CD14-positive monocyte (primary cell): ENCODE results near the gene KRTAP5-7. TPM values are rescaled to one million over a fixed set of nuclear protein-coding genes. Genes with fewer than 3 reads are reported as not detected.

Source experiments
- DNase-seq, 3 donors: peaks; one replicate each; pipeline ENCODE4 v3.0.0-alpha.2; 2011 to 2022
- H2AFZ ChIP-seq: 2 replicates; pipeline ENCODE4 v1.6.0; 2012; ENCODE audit warnings: mild to moderate bottlenecking, low read depth, low read length, inconsistent platforms; ENCODE audit not compliant: insufficient read depth, poor library complexity, severe bottlenecking
- H3K27ac ChIP-seq, 2 donors: 1 replicate in 1 of 2; 2 replicates in 1 of 2; pipeline ENCODE4 v1.5.1; 2012 to 2013; ENCODE audit warnings: low read length in 2 of 2, control low read depth in 1 of 2, inconsistent platforms in 1 of 2, low read depth in 1 of 2, mild to moderate bottlenecking in 1 of 2
- H3K27me3 ChIP-seq, 2 donors: one replicate each; pipeline versions ENCODE4 v1.6.0 to v1.6.1; 2011 to 2013; ENCODE audit warnings: low read length in 2 of 2; ENCODE audit not compliant: control insufficient read depth in 2 of 2, insufficient read depth in 2 of 2
- H3K36me3 ChIP-seq, 2 donors: replicated peaks in 1 of 2; 1 replicate in 1 of 2; 2 replicates in 1 of 2; pipeline versions ENCODE4 v1.5.1 to v1.6.1; 2012 to 2013; ENCODE audit warnings: low read length in 2 of 2, control low read depth in 1 of 2, inconsistent platforms in 1 of 2, mild to moderate bottlenecking in 1 of 2; ENCODE audit not compliant: insufficient read depth in 2 of 2, control insufficient read depth in 1 of 2
- H3K4me1 ChIP-seq, 2 donors: 1 replicate in 1 of 2; 2 replicates in 1 of 2; pipeline versions ENCODE4 v1.5.1 to v1.6.1; 2012 to 2013; ENCODE audit warnings: low read length in 2 of 2, control low read depth in 1 of 2, inconsistent platforms in 1 of 2, mild to moderate bottlenecking in 1 of 2, moderate library complexity in 1 of 2; ENCODE audit not compliant: insufficient read depth in 2 of 2, control insufficient read depth in 1 of 2
- H3K4me2 ChIP-seq: replicated peaks from 2 replicates; pipeline ENCODE3; 2012; ENCODE audit warnings: low read length, moderate library complexity, mild to moderate bottlenecking; ENCODE audit not compliant: poor library complexity, severe bottlenecking; ENCODE audit errors: extremely low read depth
- H3K4me3 ChIP-seq, 3 experiments: fragments of 200-600 bp in 1 of 3; sonication (generic) in 1 of 3; replicated peaks in 1 of 3; 1 replicate in 2 of 3; 2 replicates in 1 of 3; pipeline ENCODE4 v1.5.1; 2011 to 2013; ENCODE audit warnings: low read length in 3 of 3, mild to moderate bottlenecking in 3 of 3, control low read depth in 2 of 3, low read depth in 2 of 3, inconsistent platforms in 1 of 3, moderate library complexity in 1 of 3
- H3K79me2 ChIP-seq: 2 replicates; pipeline ENCODE4 v1.6.0; 2012; ENCODE audit warnings: mild to moderate bottlenecking, control low read depth, inconsistent platforms, low read length, moderate library complexity; ENCODE audit not compliant: insufficient read depth
- H3K9ac ChIP-seq: 2 replicates; pipeline ENCODE4 v1.6.0; 2017; ENCODE audit warnings: low read length, mild to moderate bottlenecking; ENCODE audit not compliant: insufficient read depth, poor library complexity, severe bottlenecking
- H3K9me3 ChIP-seq, 2 donors: replicated peaks in 1 of 2; 1 replicate in 1 of 2; 2 replicates in 1 of 2; pipeline versions ENCODE4 v1.5.1 to v1.6.1; 2012 to 2013; ENCODE audit warnings: low read length in 2 of 2, control low read depth in 1 of 2; ENCODE audit not compliant: control insufficient read depth in 1 of 2, insufficient read depth in 1 of 2
- H4K20me1 ChIP-seq: 2 replicates; pipeline ENCODE4 v1.6.0; 2012; ENCODE audit warnings: mild to moderate bottlenecking, low read length, control low read depth, moderate library complexity; ENCODE audit not compliant: insufficient read depth
- H3K27ac Mint-ChIP-seq, 7 donors: one replicate each; pipeline ENCODE4 v1.8.0; 2020; ENCODE audit warnings: mild to moderate bottlenecking in 7 of 7, mixed read lengths in 7 of 7, moderate library complexity in 6 of 7, inconsistent platforms in 2 of 7
- H3K27me3 Mint-ChIP-seq, 3 donors: one replicate each; pipeline ENCODE4 v1.8.0; 2021 to 2022; ENCODE audit warnings: low read depth in 3 of 3, mild to moderate bottlenecking in 3 of 3, mixed read lengths in 3 of 3, moderate library complexity in 3 of 3, inconsistent platforms in 1 of 3
- H3K36me3 Mint-ChIP-seq, 2 donors: one replicate each; pipeline ENCODE4 v1.8.0; 2020; ENCODE audit warnings: mixed read lengths in 2 of 2, inconsistent platforms in 1 of 2, mild to moderate bottlenecking in 1 of 2
- H3K4me1 Mint-ChIP-seq: one replicate; pipeline ENCODE4 v1.8.0; 2020; ENCODE audit warnings: mild to moderate bottlenecking, mixed read lengths
- H3K4me3 Mint-ChIP-seq, 2 donors: one replicate each; pipeline ENCODE4 v1.8.0; 2020; ENCODE audit warnings: mild to moderate bottlenecking in 2 of 2, mixed read lengths in 2 of 2, moderate library complexity in 1 of 2
- H3K9me3 Mint-ChIP-seq, 7 donors: one replicate each; pipeline ENCODE4 v1.8.0; 2020 to 2022; ENCODE audit warnings: mixed read lengths in 7 of 7, mild to moderate bottlenecking in 6 of 7, moderate library complexity in 6 of 7, inconsistent platforms in 2 of 7
- CTCF ChIP-seq: fragments of 200-600 bp; IDR thresholded peaks from one replicate; pipeline ENCODE4 v1.8.0; 2022; ENCODE audit warnings: antibody characterized with exemption, mild to moderate bottlenecking
- WGBS: methylation state at CpG from one replicate; pipeline ENCODE4 v1.1.5; 2013; ENCODE audit warnings: missing lambda C conversion rate; ENCODE audit not compliant: insufficient coverage; 5-methylcytosine and 5-hydroxymethylcytosine counted together
- intact Hi-C, 2 donors: fragments of 100-400 bp; cut with micrococcal nuclease; formaldehyde crosslinking; loops; one replicate each; pipeline versions ENCODE4 v1.15.0 to v1.15.1; 2023
- polyA plus RNA-seq, 3 donors: library from polyadenylated mRNA; depleted of rRNA in 1 of 3; unstranded in 2 of 3; stranded (reverse) in 1 of 3; fragments of 300-500 nt in 2 of 3; fragments of >200 nt in 1 of 3; fragmentation: Illumina TruSeq in 2 of 3; gene quantifications; 1 replicate in 2 of 3; 2 replicates in 1 of 3; pipeline ENCODE4 v1.2.3, GENCODE V29; 2012 to 2021

The KRTAP5-7 gene
- polyA plus RNA-seq, 3 donors = 0.05 TPM; not detected in 2

DNA sequence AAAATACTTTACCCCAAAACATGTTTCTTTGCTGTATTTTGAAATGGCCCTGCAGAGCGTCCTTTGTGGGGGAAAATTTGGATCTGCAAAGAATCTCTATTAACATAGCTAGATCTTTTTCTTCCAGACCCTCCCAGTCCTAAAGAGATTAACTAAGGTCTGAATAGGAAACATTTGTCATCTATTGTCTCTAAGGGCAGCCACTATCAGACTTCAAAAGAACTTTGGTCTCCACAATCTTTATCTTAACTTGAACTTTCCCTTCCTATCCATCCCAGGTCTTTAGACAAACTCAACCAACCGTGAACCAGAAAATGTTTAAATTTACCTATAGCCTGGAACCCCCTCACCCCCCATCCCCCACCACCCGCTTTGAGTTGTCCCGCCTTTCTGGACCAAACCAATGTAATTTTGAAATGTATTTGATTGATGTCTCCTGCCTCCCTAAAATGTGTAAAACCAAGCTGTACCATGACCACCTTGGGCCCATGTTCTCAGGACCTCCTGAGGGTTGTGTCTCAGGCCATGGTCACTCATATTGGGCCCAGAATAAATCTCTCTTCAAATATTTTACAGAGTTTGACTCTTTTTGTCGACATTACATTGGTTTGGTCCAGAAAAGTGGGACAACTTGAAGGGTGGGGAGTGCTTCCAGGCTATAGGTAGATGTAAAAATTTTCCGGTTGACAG is 17.6 kb downstream of the KRTAP5-7 start:
- Histone ChIP-seq H3K9me3 (peaks cover 0 to 31% of the 10 kb centered on the region in 2 donors), H3K27me3 (no peaks in the 10 kb centered on the region), H3K4me2 (no peak overlapping the region), H3K27ac (no peak overlapping the region), H3K9ac (no peak overlapping the region), H4K20me1 (no peaks in the 10 kb centered on the region), H2AFZ (no peak overlapping the region), H3K79me2 (no peaks in the 10 kb centered on the region), H3K4me3 (no peak overlapping the region), H3K36me3 (no peaks in the 10 kb centered on the region), H3K4me1 (peaks cover 9 to 13% of the 10 kb centered on the region in 2 donors)
- no peak for TF ChIP-seq CTCF
- Mint-ChIP-seq H3K27ac (peak overlapping the region in 1 of 7 donors; percentile 8), H3K4me1 (peaks cover 25% of the 10 kb centered on the region), H3K9me3 (peaks cover 13 to 28% (median 15%) of the 10 kb centered on the region in 7 donors), H3K27me3 (peaks cover 0 to 9% (median 4%) of the 10 kb centered on the region in 3 donors), H3K4me3 (no peak overlapping the region), H3K36me3 (no peaks in the 10 kb centered on the region)
- no peak for DNase-seq
- intact Hi-C loops = no loop called here
- 90% methylated on average over 2 of the region's 6 CpGs for WGBS

DNA sequence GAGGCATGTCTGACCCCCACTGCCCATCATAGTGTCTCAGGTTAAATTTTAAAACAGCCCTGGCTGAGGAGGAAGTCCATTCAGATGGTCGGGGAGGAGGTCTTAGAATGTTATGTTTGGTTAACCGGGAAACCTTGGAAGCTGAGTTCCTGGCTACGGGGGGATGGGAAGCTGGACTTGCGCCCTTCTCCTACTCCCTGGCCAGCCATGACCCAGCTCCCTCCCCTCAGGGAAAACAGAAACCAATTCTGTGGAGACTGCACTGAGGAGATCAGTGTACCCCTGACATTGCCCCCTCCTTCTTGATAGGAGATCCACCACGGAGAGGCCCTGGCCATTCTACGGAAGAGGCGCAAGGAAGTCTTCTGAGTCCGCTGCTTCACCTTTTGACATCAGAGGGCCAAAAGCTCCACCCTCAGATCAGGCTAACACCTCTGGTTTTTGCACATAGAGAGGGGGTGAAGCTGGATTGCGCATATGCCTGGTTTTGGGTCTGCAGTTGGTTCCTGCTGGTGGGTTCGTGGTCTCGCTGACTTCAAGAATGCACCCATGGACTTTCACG is 18.4 kb downstream of the KRTAP5-7 start:
- Histone ChIP-seq H3K27me3 (no peaks in the 10 kb centered on the region), H2AFZ (no peak overlapping the region), H3K4me3 (no peak overlapping the region), H3K27ac (no peak overlapping the region), H3K4me1 (peaks cover 9 to 13% of the 10 kb centered on the region in 2 donors), H3K9ac (no peak overlapping the region), H3K4me2 (no peak overlapping the region), H3K36me3 (no peaks in the 10 kb centered on the region), H3K9me3 (peaks cover 0 to 31% of the 10 kb centered on the region in 2 donors), H4K20me1 (no peaks in the 10 kb centered on the region), H3K79me2 (no peaks in the 10 kb centered on the region)
- H3K4me1 Mint-ChIP-seq = peaks cover 25% of the 10 kb centered on the region
- peaks cover 12 to 26% (median 15%) of the 10 kb centered on the region in 7 donors for H3K9me3 Mint-ChIP-seq
- H3K27me3 Mint-ChIP-seq = peaks cover 0 to 9% (median 4%) of the 10 kb centered on the region in 3 donors
- TF ChIP-seq CTCF = no peak
- 83% methylated on average over 5 of the region's 12 CpGs for WGBS
- no peaks in the 10 kb centered on the region for H3K36me3 Mint-ChIP-seq
- H3K4me3 Mint-ChIP-seq = no peak overlapping the region
- DNase-seq = no peak
- intact Hi-C loops = no loop called here
- H3K27ac Mint-ChIP-seq = no peak overlapping the region
